Progenitor cell of endocrine pancreas (in vitro differentiated cells): Measurements from ENCODE around the gene ADAMTS2. TPM values are rescaled to one million over a fixed set of nuclear protein-coding genes. Genes with fewer than 3 reads are reported as not detected.
A peak's percentile ranks its signal among the peaks of the same experiment; 100 is the strongest.

Source experiments
- DNase-seq: peaks from one replicate; pipeline ENCODE4 v3.0.0; 2021; ENCODE audit warnings: low spot score; ENCODE audit not compliant: unreplicated experiment
- H3K27ac Mint-ChIP-seq: 2 replicates; pipeline ENCODE4 v1.8.0; 2021; ENCODE audit warnings: mild to moderate bottlenecking, moderate library complexity, mixed read lengths
- H3K27me3 Mint-ChIP-seq: 2 replicates; pipeline ENCODE4 v1.8.0; 2021; ENCODE audit warnings: mixed read lengths
- H3K36me3 Mint-ChIP-seq: 2 replicates; pipeline ENCODE4 v1.8.0; 2022; ENCODE audit warnings: mixed read lengths; ENCODE audit not compliant: insufficient read depth
- H3K4me1 Mint-ChIP-seq: 2 replicates; pipeline ENCODE4 v1.8.0; 2021; ENCODE audit warnings: low read depth, mixed read lengths
- H3K4me3 Mint-ChIP-seq: 2 replicates; pipeline ENCODE4 v1.8.0; 2021; ENCODE audit warnings: low read depth, mild to moderate bottlenecking, moderate library complexity, mixed read lengths
- H3K9me3 Mint-ChIP-seq: 2 replicates; pipeline ENCODE4 v1.8.0; 2021; ENCODE audit warnings: low read depth, mixed read lengths
- total RNA-seq: library from RNA; stranded (reverse); gene quantifications from 2 replicates; pipeline ENCODE4 v1.2.1, GENCODE V29; 2021
- TF ChIP-seq, protein P1 (sequence below): fragments of 200-600 bp; sonication (generic); IDR thresholded peaks from one replicate; pipeline ENCODE4 v1.5.0; 2021; ENCODE audit warnings: antibody characterized with exemption, mild to moderate bottlenecking; ENCODE audit not compliant: unreplicated experiment

The ADAMTS2 gene
- total RNA-seq, 1 donor from 2014 or later = 2.5 TPM

DNA sequence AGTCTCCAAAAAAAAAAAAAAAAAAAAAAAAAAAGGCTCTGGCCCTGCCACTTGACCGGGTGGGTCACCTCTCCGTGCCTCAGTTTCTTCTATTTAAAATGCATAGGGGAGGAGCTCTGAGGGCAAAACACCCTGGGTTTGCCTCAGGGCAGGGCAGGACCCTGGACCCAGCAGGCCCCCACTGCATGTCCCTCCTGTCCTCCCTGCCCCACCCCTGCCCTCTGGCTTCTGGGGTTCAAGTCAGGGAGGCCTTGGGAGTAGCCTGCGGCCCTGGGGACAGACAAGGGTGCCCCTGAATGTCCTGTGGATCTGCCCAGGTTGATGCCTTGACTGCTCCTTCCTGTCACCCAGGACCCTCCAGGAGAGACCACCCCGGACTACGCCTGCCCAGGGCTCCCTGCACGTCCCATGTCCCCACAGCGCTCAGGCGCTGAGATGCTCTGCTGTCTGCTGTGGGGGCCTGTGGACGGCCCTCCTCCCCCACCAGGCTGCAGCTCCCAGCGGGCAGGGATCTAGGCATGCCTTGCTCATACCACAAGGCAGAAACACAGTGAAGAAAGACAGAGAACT is 35.4 kb downstream of the ADAMTS2 start:
- Mint-ChIP-seq H3K9me3 (peaks cover 5% of the 10 kb centered on the region), H3K4me3 (no peak overlapping the region), H3K4me1 (no peaks in the 10 kb centered on the region), H3K36me3 (no peaks in the 10 kb centered on the region), H3K27me3 (peaks cover 6% of the 10 kb centered on the region), H3K27ac (no peak overlapping the region)
- DNase-seq = no peak
- TF ChIP-seq, protein P1, sequence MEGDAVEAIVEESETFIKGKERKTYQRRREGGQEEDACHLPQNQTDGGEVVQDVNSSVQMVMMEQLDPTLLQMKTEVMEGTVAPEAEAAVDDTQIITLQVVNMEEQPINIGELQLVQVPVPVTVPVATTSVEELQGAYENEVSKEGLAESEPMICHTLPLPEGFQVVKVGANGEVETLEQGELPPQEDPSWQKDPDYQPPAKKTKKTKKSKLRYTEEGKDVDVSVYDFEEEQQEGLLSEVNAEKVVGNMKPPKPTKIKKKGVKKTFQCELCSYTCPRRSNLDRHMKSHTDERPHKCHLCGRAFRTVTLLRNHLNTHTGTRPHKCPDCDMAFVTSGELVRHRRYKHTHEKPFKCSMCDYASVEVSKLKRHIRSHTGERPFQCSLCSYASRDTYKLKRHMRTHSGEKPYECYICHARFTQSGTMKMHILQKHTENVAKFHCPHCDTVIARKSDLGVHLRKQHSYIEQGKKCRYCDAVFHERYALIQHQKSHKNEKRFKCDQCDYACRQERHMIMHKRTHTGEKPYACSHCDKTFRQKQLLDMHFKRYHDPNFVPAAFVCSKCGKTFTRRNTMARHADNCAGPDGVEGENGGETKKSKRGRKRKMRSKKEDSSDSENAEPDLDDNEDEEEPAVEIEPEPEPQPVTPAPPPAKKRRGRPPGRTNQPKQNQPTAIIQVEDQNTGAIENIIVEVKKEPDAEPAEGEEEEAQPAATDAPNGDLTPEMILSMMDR = no peak

- H3K4me1 Mint-ChIP-seq = no peaks in the 10 kb centered on the region
- H3K27ac Mint-ChIP-seq = no peak overlapping the region
- H3K4me3 Mint-ChIP-seq = no peak overlapping the region
- TF ChIP-seq, protein P1 = no peak
- DNase-seq = no peak
- peaks cover 6% of the 10 kb centered on the region for H3K27me3 Mint-ChIP-seq
- H3K36me3 Mint-ChIP-seq = no peaks in the 10 kb centered on the region
- peaks cover 9% of the 10 kb centered on the region for H3K9me3 Mint-ChIP-seq
These were observed 35.9 kb downstream of the ADAMTS2 start for GRCh38 chr5:179309383-179309670.

- TF ChIP-seq, protein P1 = no peak
- no peak overlapping the region for H3K4me3 Mint-ChIP-seq
- H3K27ac Mint-ChIP-seq = no peak overlapping the region
- H3K9me3 Mint-ChIP-seq = peaks cover 12% of the 10 kb centered on the region
- no peaks in the 10 kb centered on the region for H3K4me1 Mint-ChIP-seq
- peaks cover 6% of the 10 kb centered on the region for H3K27me3 Mint-ChIP-seq
- no peaks in the 10 kb centered on the region for H3K36me3 Mint-ChIP-seq
- DNase-seq = no peak
These were observed 36.5 kb downstream of the ADAMTS2 start for GRCh38 chr5:179308563-179309382.

DNA sequence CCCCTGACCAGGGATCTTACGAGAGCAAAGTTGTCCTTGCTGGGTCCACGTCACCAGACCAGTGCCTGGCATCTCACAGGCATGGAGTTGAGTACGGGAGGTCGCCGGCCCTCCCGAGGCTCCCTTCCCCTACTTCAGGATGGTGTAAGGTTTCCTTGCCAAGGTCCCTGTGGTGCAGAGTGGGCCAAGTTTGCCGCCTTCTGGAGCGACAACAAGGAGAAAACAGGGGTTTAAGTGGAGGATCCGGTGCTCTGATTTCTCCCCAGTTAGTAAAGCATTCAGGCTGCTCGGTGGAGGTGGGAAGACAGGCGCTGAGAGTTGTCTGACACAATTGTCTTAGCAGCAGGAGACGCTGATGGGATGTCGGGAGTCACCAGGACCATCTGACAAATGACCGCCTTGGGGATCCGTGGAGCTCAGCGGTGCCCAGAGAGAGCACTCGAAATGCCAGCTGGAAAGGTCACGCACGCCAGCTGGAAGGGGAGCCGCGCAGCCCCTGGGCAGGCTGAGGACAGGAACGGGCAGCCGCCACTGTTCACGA is 37.3 kb downstream of the ADAMTS2 start:
- H3K27ac Mint-ChIP-seq = no peak overlapping the region
- H3K27me3 Mint-ChIP-seq = peaks cover 6% of the 10 kb centered on the region
- DNase-seq = no peak
- no peaks in the 10 kb centered on the region for H3K4me1 Mint-ChIP-seq
- TF ChIP-seq, protein P1 = no peak
- no peak overlapping the region for H3K4me3 Mint-ChIP-seq
- H3K9me3 Mint-ChIP-seq = peaks cover 12% of the 10 kb centered on the region
- no peaks in the 10 kb centered on the region for H3K36me3 Mint-ChIP-seq

- no peaks in the 10 kb centered on the region for H3K4me1 Mint-ChIP-seq
- H3K27me3 Mint-ChIP-seq = peaks cover 6% of the 10 kb centered on the region
- TF ChIP-seq, protein P1 = no peak
- no peaks in the 10 kb centered on the region for H3K36me3 Mint-ChIP-seq
- peak overlapping the region; percentile 70 for H3K27ac Mint-ChIP-seq
- DNase-seq = no peak
- peaks cover 12% of the 10 kb centered on the region for H3K9me3 Mint-ChIP-seq
- no peak overlapping the region for H3K4me3 Mint-ChIP-seq
These were observed 38.1 kb downstream of the ADAMTS2 start for GRCh38 chr5:179307013-179307800.
